ENCODE measurements around the gene CPZ. TPM values are rescaled to one million over a fixed set of nuclear protein-coding genes. Genes with fewer than 3 reads are reported as not detected.

CPZ gene
- total and polyA plus RNA-seq, 2 experiments from 2014 or later: 24.6 to 37.3 TPM

DNA sequence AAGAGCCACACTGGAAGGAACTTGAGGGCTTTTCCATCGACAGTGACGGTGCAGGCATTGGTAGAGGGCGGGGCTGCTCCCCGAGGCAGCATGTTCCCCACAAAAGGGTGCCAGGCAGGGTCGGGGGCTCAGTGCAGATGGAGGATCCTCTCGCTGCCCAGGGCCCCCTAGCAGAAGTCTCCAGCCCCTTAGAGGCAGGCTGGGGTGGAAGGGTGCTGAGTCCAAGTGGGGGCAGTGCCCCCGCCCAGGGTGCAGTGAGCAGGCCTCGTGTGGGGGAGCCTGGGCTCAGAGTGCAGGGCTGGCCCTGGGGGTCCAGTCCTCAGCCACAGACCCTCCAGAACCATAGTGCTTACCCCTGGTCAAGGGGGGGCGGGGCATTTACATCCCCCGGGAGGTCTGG is 9.0 kb downstream of the CPZ start:
- Histone ChIP-seq H3K27me3 (ENCODE audit: insufficient read depth) (no peaks in the 10 kb centered on the region), H2AFZ (no peak overlapping the region), H3K4me3 (no peak overlapping the region), H4K20me1 (replicated peaks; ENCODE audit: insufficient read depth) (no peaks in the 10 kb centered on the region), H3K36me3 (ENCODE audit: insufficient read depth) (no peaks in the 10 kb centered on the region; the same call in 1 of the 2 replicates), H3K79me2 (replicated peaks; ENCODE audit: insufficient read depth) (no peaks in the 10 kb centered on the region), H3F3A (replicated peaks; ENCODE audit: low read depth) (no peaks in the 10 kb centered on the region), H3K27ac (ENCODE audit: low read depth) (no peak overlapping the region), H3K4me1 (ENCODE audit: insufficient read depth) (no peaks in the 10 kb centered on the region), H3K9me2 (ENCODE audit: insufficient read depth) (no peaks in the 10 kb centered on the region), H3K4me2 (no peak overlapping the region)
- Mint-ChIP-seq H3K9me3 (no peaks in the 10 kb centered on the region), H3K27me3 (ENCODE audit: insufficient read depth, low read depth, poor library complexity) (peaks cover 1% of the 10 kb centered on the region), H3K4me1 (no peaks in the 10 kb centered on the region; the same call in 1 of the 3 replicates), H3K4me3 (no peak overlapping the region), H3K36me3 (ENCODE audit: low read depth) (peaks cover 6% of the 10 kb centered on the region), H3K27ac (no peak overlapping the region)
- ATAC-seq: no peak
- no peak for DNase-seq (ENCODE audit: low spot score)
- TF ChIP-seq ZNF114 (CRISPR knock-in tag; IDR thresholded peaks at IDR 0.05): no peak
- no peak for TF ChIP-seq CREB1 (CRISPR knock-in tag; IDR thresholded peaks at IDR 0.05; ENCODE audit: low read depth)
- no peak for TF ChIP-seq EZH2phosphoT487 (IDR thresholded peaks at IDR 0.05; ENCODE audit: unreplicated experiment)
- no peak for TF ChIP-seq EZH2 (IDR thresholded peaks at IDR 0.05; ENCODE audit: low read depth, unreplicated experiment)
- no peak for TF ChIP-seq JUNB (IDR thresholded peaks at IDR 0.05; ENCODE audit: unreplicated experiment)
- TF ChIP-seq, protein P1, sequence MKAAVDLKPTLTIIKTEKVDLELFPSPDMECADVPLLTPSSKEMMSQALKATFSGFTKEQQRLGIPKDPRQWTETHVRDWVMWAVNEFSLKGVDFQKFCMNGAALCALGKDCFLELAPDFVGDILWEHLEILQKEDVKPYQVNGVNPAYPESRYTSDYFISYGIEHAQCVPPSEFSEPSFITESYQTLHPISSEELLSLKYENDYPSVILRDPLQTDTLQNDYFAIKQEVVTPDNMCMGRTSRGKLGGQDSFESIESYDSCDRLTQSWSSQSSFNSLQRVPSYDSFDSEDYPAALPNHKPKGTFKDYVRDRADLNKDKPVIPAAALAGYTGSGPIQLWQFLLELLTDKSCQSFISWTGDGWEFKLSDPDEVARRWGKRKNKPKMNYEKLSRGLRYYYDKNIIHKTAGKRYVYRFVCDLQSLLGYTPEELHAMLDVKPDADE (IDR thresholded peaks at IDR 0.05): no peak
- TF ChIP-seq, protein P2, sequence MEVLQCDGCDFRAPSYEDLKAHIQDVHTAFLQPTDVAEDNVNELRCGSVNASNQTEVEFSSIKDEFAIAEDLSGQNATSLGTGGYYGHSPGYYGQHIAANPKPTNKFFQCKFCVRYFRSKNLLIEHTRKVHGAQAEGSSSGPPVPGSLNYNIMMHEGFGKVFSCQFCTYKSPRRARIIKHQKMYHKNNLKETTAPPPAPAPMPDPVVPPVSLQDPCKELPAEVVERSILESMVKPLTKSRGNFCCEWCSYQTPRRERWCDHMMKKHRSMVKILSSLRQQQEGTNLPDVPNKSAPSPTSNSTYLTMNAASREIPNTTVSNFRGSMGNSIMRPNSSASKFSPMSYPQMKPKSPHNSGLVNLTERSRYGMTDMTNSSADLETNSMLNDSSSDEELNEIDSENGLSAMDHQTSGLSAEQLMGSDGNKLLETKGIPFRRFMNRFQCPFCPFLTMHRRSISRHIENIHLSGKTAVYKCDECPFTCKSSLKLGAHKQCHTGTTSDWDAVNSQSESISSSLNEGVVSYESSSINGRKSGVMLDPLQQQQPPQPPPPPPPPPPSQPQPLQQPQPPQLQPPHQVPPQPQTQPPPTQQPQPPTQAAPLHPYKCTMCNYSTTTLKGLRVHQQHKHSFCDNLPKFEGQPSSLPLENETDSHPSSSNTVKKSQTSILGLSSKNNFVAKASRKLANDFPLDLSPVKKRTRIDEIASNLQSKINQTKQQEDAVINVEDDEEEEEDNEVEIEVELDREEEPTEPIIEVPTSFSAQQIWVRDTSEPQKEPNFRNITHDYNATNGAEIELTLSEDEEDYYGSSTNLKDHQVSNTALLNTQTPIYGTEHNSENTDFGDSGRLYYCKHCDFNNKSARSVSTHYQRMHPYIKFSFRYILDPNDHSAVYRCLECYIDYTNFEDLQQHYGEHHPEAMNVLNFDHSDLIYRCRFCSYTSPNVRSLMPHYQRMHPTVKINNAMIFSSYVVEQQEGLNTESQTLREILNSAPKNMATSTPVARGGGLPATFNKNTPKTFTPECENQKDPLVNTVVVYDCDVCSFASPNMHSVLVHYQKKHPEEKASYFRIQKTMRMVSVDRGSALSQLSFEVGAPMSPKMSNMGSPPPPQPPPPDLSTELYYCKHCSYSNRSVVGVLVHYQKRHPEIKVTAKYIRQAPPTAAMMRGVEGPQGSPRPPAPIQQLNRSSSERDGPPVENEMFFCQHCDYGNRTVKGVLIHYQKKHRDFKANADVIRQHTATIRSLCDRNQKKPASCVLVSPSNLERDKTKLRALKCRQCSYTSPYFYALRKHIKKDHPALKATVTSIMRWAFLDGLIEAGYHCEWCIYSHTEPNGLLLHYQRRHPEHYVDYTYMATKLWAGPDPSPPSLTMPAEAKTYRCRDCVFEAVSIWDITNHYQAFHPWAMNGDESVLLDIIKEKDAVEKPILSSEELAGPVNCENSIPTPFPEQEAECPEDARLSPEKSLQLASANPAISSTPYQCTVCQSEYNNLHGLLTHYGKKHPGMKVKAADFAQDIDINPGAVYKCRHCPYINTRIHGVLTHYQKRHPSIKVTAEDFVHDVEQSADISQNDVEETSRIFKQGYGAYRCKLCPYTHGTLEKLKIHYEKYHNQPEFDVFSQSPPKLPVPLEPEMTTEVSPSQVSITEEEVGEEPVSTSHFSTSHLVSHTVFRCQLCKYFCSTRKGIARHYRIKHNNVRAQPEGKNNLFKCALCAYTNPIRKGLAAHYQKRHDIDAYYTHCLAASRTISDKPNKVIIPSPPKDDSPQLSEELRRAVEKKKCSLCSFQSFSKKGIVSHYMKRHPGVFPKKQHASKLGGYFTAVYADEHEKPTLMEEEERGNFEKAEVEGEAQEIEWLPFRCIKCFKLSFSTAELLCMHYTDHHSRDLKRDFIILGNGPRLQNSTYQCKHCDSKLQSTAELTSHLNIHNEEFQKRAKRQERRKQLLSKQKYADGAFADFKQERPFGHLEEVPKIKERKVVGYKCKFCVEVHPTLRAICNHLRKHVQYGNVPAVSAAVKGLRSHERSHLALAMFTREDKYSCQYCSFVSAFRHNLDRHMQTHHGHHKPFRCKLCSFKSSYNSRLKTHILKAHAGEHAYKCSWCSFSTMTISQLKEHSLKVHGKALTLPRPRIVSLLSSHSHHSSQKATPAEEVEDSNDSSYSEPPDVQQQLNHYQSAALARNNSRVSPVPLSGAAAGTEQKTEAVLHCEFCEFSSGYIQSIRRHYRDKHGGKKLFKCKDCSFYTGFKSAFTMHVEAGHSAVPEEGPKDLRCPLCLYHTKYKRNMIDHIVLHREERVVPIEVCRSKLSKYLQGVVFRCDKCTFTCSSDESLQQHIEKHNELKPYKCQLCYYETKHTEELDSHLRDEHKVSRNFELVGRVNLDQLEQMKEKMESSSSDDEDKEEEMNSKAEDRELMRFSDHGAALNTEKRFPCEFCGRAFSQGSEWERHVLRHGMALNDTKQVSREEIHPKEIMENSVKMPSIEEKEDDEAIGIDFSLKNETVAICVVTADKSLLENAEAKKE (CRISPR knock-in tag; IDR thresholded peaks at IDR 0.05): no peak
- no peak for TF ChIP-seq STAT1 (IDR thresholded peaks at IDR 0.05; ENCODE audit: unreplicated experiment)
- TF ChIP-seq, protein P3, sequence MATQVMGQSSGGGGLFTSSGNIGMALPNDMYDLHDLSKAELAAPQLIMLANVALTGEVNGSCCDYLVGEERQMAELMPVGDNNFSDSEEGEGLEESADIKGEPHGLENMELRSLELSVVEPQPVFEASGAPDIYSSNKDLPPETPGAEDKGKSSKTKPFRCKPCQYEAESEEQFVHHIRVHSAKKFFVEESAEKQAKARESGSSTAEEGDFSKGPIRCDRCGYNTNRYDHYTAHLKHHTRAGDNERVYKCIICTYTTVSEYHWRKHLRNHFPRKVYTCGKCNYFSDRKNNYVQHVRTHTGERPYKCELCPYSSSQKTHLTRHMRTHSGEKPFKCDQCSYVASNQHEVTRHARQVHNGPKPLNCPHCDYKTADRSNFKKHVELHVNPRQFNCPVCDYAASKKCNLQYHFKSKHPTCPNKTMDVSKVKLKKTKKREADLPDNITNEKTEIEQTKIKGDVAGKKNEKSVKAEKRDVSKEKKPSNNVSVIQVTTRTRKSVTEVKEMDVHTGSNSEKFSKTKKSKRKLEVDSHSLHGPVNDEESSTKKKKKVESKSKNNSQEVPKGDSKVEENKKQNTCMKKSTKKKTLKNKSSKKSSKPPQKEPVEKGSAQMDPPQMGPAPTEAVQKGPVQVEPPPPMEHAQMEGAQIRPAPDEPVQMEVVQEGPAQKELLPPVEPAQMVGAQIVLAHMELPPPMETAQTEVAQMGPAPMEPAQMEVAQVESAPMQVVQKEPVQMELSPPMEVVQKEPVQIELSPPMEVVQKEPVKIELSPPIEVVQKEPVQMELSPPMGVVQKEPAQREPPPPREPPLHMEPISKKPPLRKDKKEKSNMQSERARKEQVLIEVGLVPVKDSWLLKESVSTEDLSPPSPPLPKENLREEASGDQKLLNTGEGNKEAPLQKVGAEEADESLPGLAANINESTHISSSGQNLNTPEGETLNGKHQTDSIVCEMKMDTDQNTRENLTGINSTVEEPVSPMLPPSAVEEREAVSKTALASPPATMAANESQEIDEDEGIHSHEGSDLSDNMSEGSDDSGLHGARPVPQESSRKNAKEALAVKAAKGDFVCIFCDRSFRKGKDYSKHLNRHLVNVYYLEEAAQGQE (IDR thresholded peaks at IDR 0.05; ENCODE audit: unreplicated experiment): no peak
- no peak for TF ChIP-seq ZNF331 (CRISPR knock-in tag; IDR thresholded peaks at IDR 0.05; ENCODE audit: low read depth)
- TF ChIP-seq, protein P4, sequence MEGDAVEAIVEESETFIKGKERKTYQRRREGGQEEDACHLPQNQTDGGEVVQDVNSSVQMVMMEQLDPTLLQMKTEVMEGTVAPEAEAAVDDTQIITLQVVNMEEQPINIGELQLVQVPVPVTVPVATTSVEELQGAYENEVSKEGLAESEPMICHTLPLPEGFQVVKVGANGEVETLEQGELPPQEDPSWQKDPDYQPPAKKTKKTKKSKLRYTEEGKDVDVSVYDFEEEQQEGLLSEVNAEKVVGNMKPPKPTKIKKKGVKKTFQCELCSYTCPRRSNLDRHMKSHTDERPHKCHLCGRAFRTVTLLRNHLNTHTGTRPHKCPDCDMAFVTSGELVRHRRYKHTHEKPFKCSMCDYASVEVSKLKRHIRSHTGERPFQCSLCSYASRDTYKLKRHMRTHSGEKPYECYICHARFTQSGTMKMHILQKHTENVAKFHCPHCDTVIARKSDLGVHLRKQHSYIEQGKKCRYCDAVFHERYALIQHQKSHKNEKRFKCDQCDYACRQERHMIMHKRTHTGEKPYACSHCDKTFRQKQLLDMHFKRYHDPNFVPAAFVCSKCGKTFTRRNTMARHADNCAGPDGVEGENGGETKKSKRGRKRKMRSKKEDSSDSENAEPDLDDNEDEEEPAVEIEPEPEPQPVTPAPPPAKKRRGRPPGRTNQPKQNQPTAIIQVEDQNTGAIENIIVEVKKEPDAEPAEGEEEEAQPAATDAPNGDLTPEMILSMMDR (conservative IDR thresholded peaks at IDR 0.05; ENCODE audit: low read depth in 2 of 2): no peak
- TF ChIP-seq NANOG (IDR thresholded peaks at IDR 0.05; ENCODE audit: borderline replicate concordance): no peak
- TF ChIP-seq POLR2AphosphoS5 (IDR thresholded peaks at IDR 0.05; ENCODE audit: low read depth): no peak

All from GM23338 (cell line).